CD4-positive, alpha-beta memory T cell (primary cell): Measurements from ENCODE around the gene HCN1. TPM values are rescaled to one million over a fixed set of nuclear protein-coding genes. Genes with fewer than 3 reads are reported as not detected.

Experiments
- CTCF ChIA-PET: fragments of 350-600 bp; sonication (Branson Sonifier 250); formaldehyde crosslinking; loops from one replicate; lab custom pipeline; 2021; ENCODE audit warnings: inconsistent platforms; ENCODE audit not compliant: partially characterized antibody; lab: Charles Lee
- POLR2A ChIA-PET: fragments of 350-600 bp; sonication (Branson Sonifier 250); formaldehyde crosslinking; loops from one replicate; lab custom pipeline; 2021; ENCODE audit not compliant: partially characterized antibody; lab: Charles Lee
- DNase-seq, 5 donors: peaks; one replicate each; pipeline versions ENCODE4 v3.0.0 to v3.0.0-alpha.2; 2020 to 2022; ENCODE audit warnings: mixed read lengths in 1 of 5
- H3K27ac ChIP-seq: one replicate; pipeline ENCODE4 v1.7.0; 2013; ENCODE audit warnings: low read depth, low read length
- H3K27me3 ChIP-seq: 2 replicates; pipeline ENCODE4 v1.7.0; 2013; ENCODE audit warnings: mild to moderate bottlenecking, low read length, moderate library complexity; ENCODE audit not compliant: insufficient read depth
- H3K36me3 ChIP-seq: 2 replicates; pipeline ENCODE4 v1.7.0; 2013; ENCODE audit warnings: mild to moderate bottlenecking, low read length, moderate library complexity; ENCODE audit not compliant: insufficient read depth
- H3K4me1 ChIP-seq: 2 replicates; pipeline ENCODE4 v1.7.0; 2013; ENCODE audit warnings: mild to moderate bottlenecking, low read length, moderate library complexity; ENCODE audit not compliant: insufficient read depth
- H3K4me3 ChIP-seq, 2 donors: one replicate each; pipeline ENCODE4 v1.7.0; 2013; ENCODE audit warnings: low read length in 2 of 2, mild to moderate bottlenecking in 1 of 2
- H3K9me3 ChIP-seq, 2 donors: one replicate each; pipeline ENCODE4 v1.7.0; 2013; ENCODE audit warnings: low read length in 2 of 2, control low read depth in 1 of 2; ENCODE audit not compliant: control insufficient read depth in 1 of 2
- H3K27ac Mint-ChIP-seq, 7 donors: one replicate each; pipeline ENCODE4 v1.8.0; 2020 to 2021; ENCODE audit warnings: mixed read lengths in 7 of 7, mild to moderate bottlenecking in 6 of 7, inconsistent platforms in 3 of 7, moderate library complexity in 3 of 7
- H3K27me3 Mint-ChIP-seq, 2 donors: one replicate each; pipeline ENCODE4 v1.8.0; 2020 to 2021; ENCODE audit warnings: mixed read lengths in 2 of 2
- H3K36me3 Mint-ChIP-seq, 2 donors: one replicate each; pipeline ENCODE4 v1.8.0; 2020 to 2021; ENCODE audit warnings: mixed read lengths in 2 of 2, inconsistent platforms in 1 of 2, mild to moderate bottlenecking in 1 of 2
- H3K4me1 Mint-ChIP-seq, 4 donors: one replicate each; pipeline ENCODE4 v1.8.0; 2020 to 2021; ENCODE audit warnings: mixed read lengths in 4 of 4, mild to moderate bottlenecking in 1 of 4
- H3K4me3 Mint-ChIP-seq, 8 donors: one replicate each; pipeline ENCODE4 v1.8.0; 2020 to 2021; ENCODE audit warnings: mixed read lengths in 8 of 8, mild to moderate bottlenecking in 7 of 8, moderate library complexity in 6 of 8, inconsistent platforms in 3 of 8
- H3K9me3 Mint-ChIP-seq, 8 donors: one replicate each; pipeline ENCODE4 v1.8.0; 2020 to 2021; ENCODE audit warnings: mixed read lengths in 8 of 8, mild to moderate bottlenecking in 5 of 8, inconsistent platforms in 3 of 8, moderate library complexity in 1 of 8
- intact Hi-C: fragments of 100-400 bp; cut with micrococcal nuclease; formaldehyde crosslinking; loops from one replicate; pipeline ENCODE4 v1.15.1; 2023
- polyA plus RNA-seq, 2 donors: library from polyadenylated mRNA; unstranded; fragments of 300-500 nt; fragmentation: Illumina TruSeq; gene quantifications; one replicate each; pipeline ENCODE4 v1.2.3, GENCODE V29; 2021
- total RNA-seq, 2 experiments: library from RNA; stranded (reverse); gene quantifications; one replicate each; pipeline ENCODE4 v1.2.3, GENCODE V29; 2021

HCN1 gene
- total and polyA plus RNA-seq, 4 experiments from 2014 or later, result not detected

DNA sequence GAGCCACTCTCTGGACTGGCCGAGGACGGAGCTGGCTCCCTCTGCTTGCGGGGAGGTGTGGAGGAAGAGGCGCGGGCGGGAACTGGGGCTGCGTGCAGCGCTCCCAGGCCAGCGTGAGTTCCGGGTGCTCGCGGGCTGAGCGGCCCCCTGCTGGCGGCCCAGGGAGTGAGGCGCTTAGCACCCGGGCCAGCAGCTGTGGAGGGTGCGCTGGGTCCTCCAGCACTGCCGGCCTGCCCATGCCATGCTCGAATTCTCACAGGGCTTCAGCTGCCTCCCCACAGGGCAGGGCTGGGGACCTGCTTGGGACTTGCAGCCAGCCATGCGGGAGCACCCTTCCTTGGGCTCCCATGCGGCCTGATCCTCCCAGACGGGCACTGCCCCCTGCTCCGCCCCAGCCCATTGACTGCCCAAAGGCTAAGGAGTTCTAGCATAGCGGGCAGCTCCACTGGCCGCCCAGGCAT, 470.6 kb downstream of the HCN1 start:
- no peaks in the 10 kb centered on the region for H3K27me3 ChIP-seq
- Mint-ChIP-seq H3K36me3 (no peaks in the 10 kb centered on the region), H3K9me3 (peaks cover 0 to 20% (median 10%) of the 10 kb centered on the region in 8 donors), H3K27me3 (no peaks in the 10 kb centered on the region), H3K27ac (no peak overlapping the region), H3K4me1 (no peaks in the 10 kb centered on the region), H3K4me3 (no peak overlapping the region)
- no peak overlapping the region for H3K27ac ChIP-seq
- DNase-seq, result no peak
- CTCF ChIA-PET, result no interaction called here
- no peaks in the 10 kb centered on the region for H3K9me3 ChIP-seq
- POLR2A ChIA-PET, result no interaction called here
- no peak overlapping the region for H3K4me3 ChIP-seq
- no peaks in the 10 kb centered on the region for H3K36me3 ChIP-seq
- no peaks in the 10 kb centered on the region for H3K4me1 ChIP-seq
- intact Hi-C loops, result no loop called here

DNA sequence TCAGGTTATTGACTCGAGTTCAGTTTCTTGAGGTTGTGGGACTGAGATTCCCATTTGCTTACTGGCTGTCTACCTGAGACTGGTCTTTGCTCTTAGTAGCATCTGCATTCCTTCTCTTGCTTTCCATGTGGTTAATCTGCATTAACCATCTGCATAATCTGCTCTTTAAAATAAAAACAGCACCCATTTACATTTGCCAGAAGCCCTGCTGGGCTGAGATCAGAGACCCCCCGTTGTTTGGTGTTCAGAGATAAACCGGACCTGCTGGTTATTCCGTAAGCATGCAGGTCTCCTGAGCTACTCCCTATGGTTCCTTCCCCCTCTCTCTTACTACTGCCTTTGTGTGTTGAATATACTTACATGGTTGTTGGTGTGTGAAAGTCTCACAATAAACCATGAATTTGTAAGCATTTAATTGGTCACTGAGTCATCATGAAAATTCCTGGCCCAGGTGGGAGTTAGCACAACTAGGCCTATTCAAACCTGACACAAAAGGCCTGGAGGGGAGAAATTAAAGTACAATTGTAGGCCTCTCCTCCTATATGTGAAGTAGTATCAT, 490.7 kb downstream of the HCN1 start:
- Histone ChIP-seq H3K4me3 (no peak overlapping the region), H3K9me3 (no peaks in the 10 kb centered on the region), H3K4me1 (no peaks in the 10 kb centered on the region), H3K27ac (no peak overlapping the region), H3K36me3 (no peaks in the 10 kb centered on the region), H3K27me3 (no peaks in the 10 kb centered on the region)
- no peak overlapping the region for H3K4me3 Mint-ChIP-seq
- H3K36me3 Mint-ChIP-seq, result no peaks in the 10 kb centered on the region
- H3K27me3 Mint-ChIP-seq, result no peaks in the 10 kb centered on the region
- H3K4me1 Mint-ChIP-seq, result no peaks in the 10 kb centered on the region
- H3K9me3 Mint-ChIP-seq, result peaks cover 0 to 9% (median 4%) of the 10 kb centered on the region in 8 donors
- H3K27ac Mint-ChIP-seq, result no peak overlapping the region
- ChIA-PET POLR2A (no interaction called here), CTCF (no interaction called here)
- DNase-seq, result no peak
- intact Hi-C loops, result no loop called here
